ENCODE data around the gene CNIH2.

The CNIH2 gene

GRCh38 chr11:66333220-66333877 is 55.4 kb downstream of the CNIH2 start:
- no peaks in the 10 kb centered on the region for H4K20me1 ChIP-seq (ENCODE audit: insufficient read depth)
- H3K27me3 ChIP-seq (ENCODE audit: insufficient read depth, low read depth): peaks cover 25% of the 10 kb centered on the region; the same call in 1 of the 2 replicates
- H3K9ac ChIP-seq: no peak overlapping the region
- TF ChIP-seq, protein P1, sequence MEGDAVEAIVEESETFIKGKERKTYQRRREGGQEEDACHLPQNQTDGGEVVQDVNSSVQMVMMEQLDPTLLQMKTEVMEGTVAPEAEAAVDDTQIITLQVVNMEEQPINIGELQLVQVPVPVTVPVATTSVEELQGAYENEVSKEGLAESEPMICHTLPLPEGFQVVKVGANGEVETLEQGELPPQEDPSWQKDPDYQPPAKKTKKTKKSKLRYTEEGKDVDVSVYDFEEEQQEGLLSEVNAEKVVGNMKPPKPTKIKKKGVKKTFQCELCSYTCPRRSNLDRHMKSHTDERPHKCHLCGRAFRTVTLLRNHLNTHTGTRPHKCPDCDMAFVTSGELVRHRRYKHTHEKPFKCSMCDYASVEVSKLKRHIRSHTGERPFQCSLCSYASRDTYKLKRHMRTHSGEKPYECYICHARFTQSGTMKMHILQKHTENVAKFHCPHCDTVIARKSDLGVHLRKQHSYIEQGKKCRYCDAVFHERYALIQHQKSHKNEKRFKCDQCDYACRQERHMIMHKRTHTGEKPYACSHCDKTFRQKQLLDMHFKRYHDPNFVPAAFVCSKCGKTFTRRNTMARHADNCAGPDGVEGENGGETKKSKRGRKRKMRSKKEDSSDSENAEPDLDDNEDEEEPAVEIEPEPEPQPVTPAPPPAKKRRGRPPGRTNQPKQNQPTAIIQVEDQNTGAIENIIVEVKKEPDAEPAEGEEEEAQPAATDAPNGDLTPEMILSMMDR (conservative IDR thresholded peaks at IDR 0.05; ENCODE audit: low read depth, low read length): no peak
- H3K79me2 ChIP-seq (ENCODE audit: insufficient read depth, low read depth): no peaks in the 10 kb centered on the region
- H3K4me1 ChIP-seq (ENCODE audit: low read depth, poor library complexity, severe bottlenecking): peaks cover 10% of the 10 kb centered on the region
- H3K36me3 ChIP-seq (ENCODE audit: insufficient read depth): no peaks in the 10 kb centered on the region
- H3K4me2 ChIP-seq: no peak overlapping the region
- no peak overlapping the region for H3K4me3 ChIP-seq (IDR thresholded peaks at IDR 0.05; ENCODE audit: insufficient read depth, low read depth, low read length)
- no peak overlapping the region for H2AFZ ChIP-seq (ENCODE audit: low read depth)
- no peak overlapping the region for H3K27ac ChIP-seq

Data from KMS-11 (cell line).